IPS DF 4.7 (cell line): ENCODE data around the gene MYMK.
"Not testable (repeated sequence)": the region's sequence is repeated elsewhere in the genome, so short reads cannot be mapped to it uniquely, and the experiment has no call there.

ENCODE experiments used
- DNase-seq: peaks from one replicate; pipeline ENCODE4 v3.0.0-alpha.2; 2013; ENCODE audit warnings: low spot score; ENCODE audit errors: extremely low read depth

Gene MYMK, protein sequence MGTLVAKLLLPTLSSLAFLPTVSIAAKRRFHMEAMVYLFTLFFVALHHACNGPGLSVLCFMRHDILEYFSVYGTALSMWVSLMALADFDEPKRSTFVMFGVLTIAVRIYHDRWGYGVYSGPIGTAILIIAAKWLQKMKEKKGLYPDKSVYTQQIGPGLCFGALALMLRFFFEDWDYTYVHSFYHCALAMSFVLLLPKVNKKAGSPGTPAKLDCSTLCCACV

GRCh38 chr9:133524679-133525228 lies at the start of gene MYMK:
Gene MYMK, minus strand, starts transcription at chr9:133524959. Its CDS starts 115 bp downstream, at chr9:133524844.
- DNase-seq: no peak

DNA sequence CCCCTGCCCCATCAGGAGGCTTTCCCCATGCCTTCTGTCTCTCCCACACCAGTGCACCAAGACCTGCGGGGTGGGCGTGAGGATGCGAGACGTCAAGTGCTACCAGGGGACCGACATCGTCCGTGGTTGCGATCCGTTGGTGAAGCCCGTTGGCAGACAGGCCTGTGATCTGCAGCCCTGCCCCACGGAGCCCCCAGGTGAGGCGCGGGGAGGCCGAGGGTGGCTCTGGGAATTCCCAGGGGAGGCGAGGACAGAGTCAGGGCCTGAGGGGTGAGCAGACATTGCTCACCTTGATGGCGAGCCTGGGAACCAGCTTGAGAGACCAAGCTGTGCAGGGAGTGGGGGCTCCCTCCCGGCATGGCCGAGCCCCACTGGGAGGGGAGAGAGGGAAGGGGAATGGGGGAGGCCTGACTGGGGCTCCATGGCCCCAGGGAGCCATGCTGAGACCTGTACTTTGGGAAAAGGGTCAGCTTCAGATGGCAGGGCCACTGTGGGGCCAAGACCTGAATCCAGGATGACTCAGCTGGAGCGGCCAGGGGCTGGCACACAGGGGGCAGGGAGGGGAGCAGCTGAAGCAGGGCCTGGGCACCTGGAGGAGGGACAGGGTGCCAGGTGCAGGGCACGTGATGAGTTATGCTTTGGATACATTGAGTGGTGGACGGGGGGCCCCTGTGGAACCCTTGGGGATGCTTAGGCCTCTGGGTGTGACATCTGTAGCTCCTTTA lies 49.2 kb upstream of the MYMK start:
- DNase-seq: no peak

- no peak for DNase-seq
These were observed 48.1 kb upstream of the MYMK start for GRCh38 chr9:133572821-133573361.

- no peak for DNase-seq
These were observed 47.3 kb upstream of the MYMK start for GRCh38 chr9:133571896-133572595.

DNA sequence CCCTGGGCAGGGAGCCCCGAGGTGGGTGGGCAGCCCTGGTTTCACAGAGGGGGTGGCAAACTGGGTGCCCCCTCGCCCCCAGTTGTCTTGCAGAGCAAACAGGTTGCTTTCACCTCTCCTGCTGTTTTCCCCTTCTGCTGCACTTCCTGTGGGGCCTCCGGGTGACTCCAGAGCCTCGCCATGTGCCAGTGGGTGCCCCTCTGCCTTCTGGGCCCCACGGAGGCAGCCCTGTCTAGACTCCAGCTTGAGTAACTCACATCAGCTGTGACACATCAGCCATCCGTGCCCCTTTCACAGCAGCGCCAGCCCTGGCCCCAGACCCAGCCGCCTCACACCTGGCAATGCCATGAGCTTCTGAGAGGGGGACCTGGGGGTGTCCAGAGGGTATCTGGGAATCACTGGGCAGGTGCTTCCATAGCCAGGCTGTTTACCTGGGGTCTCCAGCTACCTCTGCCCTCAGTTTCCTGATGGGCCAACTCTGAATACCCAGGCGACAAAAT lies 46.7 kb upstream of the MYMK start:
- no peak for DNase-seq

DNA sequence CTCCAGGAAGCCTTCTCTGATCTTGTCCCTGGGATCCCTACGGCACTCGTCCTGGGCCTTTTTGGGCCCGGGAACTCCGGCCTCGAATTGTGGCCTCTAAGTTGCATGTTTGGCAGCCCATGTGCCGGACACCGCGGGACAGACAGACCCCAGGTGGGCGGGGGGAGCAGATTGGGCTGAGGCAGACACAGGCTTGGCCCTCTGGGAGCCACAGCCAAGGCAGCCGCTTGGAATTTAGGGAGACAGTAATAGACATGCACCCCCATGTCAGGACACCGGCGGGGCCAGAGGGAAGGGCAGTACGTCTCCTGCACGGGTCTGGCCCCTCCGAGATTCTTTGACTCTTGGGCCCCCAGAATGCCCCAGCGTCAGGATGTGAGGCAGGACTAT lies 45.9 kb upstream of the MYMK start:
- no peak for DNase-seq

DNA sequence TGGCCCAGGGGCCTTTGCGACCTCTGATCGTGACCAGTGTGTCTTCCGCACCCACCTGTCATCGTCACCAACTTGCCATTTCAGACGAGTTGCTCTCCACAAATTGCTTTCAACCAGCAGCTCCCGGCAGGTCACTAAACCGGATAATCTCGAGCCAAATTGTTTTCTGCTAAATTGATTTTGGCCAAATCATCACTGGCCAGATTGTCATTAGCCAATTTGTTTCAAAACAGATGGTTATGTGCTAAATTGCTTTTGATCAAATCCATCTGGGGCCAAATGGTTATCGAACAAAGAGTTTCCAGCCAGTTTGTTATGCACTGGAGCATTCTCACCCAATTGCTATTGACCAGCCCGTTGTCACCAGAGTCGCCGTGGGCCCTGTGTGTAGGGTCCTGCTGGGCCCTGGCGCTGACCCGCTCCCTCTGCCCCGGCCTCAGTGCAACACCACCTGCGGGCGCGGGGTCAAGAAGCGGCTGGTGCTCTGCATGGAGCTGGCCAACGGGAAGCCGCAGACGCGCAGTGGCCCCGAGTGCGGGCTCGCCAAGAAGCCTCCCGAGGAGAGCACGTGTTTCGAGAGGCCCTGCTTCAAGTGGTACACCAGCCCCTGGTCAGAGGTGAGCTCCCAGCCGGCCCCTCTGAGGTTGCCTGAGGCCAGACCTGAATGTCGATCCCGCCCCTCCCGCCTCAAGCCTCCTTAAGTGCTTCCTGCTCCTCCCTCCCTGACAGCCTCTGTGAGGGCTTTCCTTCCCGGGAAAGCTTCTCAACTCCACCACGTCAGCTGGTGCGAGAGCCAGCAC lies 45.3 kb upstream of the MYMK start:
- DNase-seq: no peak

DNA sequence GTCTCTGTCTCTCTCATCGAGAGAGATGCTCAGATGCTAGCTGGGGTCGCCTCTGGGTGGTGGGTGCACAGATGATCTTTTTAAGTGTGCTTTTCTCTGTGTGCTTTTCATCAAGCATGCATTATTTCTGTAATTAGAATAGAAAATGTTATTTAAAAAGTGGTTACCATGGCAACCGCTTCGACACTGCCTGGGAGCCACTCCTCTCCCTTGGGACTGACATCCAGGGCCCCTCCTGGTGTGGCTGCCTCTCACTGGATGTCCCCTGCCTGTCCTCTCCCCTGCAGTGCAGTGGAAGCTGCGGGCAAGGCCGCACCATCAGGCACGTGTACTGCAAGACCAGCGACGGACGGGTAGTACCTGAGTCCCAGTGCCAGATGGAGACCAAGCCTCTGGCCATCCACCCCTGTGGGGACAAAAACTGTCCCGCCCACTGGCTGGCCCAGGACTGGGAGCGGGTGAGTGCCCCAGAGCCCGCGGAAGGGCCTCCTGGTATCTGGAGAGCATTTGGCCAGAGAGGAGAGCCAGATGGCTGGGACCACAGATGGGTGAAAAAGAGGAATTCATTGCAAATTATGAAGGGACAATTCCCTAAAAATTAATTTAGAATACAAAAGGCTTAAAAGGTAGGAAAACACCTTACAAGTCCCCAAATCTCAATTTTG lies 44.5 kb upstream of the MYMK start:
- no peak for DNase-seq

DNA sequence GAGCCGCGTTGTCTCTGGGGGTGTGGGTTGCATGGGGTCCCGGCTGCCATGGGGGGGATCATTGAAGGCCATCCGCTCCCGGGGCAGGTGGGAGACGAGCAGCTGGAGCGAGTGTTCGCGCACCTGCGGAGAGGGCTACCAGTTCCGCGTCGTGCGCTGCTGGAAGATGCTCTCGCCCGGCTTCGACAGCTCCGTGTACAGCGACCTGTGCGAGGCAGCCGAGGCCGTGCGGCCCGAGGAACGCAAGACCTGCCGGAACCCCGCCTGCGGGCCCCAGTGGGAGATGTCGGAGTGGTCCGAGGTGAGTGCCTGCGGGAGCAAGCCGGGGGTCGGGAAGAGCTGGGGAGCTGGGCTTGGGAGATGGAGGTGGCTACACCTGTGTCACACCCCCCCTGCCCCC lies 43.4 kb upstream of the MYMK start:
- no peak for DNase-seq

DNA sequence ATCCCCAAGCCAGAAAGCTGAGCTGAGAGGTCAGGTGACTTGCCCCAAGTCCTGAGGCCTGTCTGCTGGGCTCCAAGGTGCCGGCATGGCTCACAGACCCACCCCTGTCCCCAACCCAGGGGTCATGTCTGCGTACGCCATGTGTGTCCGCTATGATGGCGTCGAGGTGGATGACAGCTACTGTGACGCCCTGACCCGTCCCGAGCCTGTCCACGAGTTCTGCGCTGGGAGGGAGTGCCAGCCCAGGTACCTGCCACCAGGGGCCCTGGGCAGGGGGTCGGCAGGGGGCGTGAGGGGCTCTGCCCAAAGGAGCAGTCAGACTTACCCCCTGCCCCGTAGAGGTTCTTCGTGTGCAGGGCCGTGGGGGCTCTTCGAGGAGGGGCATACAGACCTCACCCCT lies 42.1 kb upstream of the MYMK start:
- DNase-seq: no peak

GRCh38 chr9:133566382-133566781 lies 41.6 kb upstream of the MYMK start:
- no peak for DNase-seq

DNA sequence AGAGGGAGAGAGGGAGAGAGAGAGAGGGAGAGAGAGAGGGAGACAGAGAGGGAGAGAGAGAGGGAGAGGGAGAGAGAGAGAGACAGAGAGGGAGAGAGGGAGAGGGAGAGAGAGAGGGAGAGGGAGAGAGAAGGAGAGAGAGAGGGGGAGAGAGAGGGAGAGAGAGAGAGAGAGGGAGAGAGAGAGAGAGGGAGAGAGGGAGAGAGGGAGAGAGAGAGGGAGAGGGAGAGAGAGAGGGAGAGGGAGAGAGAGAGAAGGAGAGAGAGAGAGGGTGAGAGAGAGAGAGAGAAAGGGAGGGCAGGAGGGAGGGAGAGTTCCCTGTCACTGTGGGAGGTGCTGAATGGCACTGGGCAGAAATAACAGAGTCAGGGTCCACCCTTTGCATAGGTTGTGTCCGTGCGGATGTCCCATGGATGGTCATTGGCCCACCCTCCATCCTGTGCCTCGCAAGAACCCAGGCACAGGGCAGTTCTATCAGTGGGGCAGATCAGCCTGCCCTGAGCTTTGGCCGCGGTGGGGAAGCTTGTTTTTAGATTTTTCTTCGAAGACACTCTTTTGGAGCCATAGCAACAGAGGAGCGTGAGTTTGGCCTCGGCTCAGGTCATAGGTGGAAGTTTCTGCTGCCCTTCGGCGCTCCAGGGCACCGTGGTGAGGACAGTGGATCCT lies 39.8 kb upstream of the MYMK start:
- DNase-seq: no peak

DNA sequence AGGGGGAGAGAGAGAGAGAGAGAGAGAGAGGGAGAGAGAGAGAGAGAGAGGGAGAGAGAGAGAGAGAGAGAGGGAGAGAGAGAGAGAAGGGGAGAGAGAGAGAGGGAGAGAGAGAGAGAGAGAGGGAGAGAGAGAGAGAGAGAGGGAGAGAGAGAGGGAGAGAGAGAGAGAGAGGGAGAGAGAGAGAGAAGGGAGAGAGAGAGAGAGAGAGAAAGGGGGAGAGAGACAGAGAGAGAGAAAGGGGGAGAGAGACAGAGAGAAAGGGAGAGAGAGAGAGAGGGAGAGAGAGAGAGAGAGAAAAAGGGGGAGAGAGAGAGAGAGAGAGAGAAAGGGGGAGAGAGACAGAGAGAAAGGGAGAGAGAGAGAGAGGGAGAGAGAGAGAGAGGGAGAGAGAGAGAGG lies 39.1 kb upstream of the MYMK start:
- DNase-seq: not testable (repeated sequence)

GRCh38 chr9:133563291-133563796 lies 38.6 kb upstream of the MYMK start:
- no peak for DNase-seq

DNA sequence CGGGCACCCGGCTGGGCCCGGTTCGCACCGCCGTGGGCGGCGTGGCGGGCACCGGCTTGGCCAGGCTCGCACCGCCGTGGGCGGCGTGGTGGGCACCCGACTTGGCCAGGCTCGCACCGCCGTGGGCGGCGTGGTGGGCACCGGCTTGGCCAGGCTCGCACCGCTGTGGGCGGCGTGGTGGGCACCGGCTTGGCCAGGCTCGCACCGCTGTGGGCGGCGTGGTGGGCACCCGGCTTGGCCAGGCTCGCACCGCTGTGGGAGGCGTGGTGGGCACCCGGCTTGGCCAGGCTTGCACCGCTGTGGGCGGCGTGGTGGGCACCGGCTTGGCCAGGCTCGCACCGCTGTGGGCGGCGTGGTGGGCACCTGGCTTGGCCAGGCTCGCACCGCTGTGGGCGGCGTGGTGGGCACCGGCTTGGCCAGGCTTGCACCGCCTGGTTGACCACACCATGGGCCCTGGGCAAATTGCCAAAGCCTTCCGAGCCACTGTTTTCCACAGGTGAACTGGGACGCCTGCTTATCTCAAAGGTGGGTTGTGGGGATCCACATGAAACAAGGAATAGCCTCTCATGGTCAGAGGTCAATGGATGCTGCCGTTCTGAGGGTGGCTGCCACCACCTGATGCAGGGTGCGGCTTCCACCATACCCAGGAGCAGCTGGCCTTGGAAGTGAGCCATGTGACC lies 38.0 kb upstream of the MYMK start:
- no peak for DNase-seq

GRCh38 chr9:133561976-133562554 lies 37.3 kb upstream of the MYMK start:
- no peak for DNase-seq

DNA sequence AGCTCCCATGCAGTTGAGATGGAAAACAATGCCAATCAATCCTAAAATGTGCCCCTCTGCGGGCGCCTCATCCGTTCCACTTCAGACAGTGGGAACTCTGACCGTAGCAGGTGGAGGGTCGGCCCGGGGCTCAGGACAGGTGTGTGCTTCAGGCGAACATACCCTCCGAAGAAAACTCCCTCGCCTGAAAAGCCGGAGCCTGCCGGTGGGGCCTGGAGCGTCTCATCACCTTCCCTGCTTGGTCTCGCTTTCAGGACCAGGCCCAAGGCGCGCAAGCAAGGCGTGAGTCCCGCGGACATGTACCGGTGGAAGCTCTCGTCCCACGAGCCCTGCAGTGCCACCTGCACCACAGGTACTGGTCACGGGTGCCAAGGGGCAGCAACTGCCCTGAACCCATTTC lies 36.2 kb upstream of the MYMK start:
- DNase-seq: no peak

- no peak for DNase-seq
These were observed 35.6 kb upstream of the MYMK start for GRCh38 chr9:133560311-133560710.
